Caco-2 (cell line): ENCODE measurements around the gene TIMM22. TPM values are rescaled to one million over a fixed set of nuclear protein-coding genes. Genes with fewer than 3 reads are reported as not detected.

Experiments used
- BruUV-seq: library from RNA; stranded (reverse); fragments of 400-500 nt; replicated peaks from 2 replicates; lab custom pipeline; 2021; lab: Mats Ljungman, UMichigan
- CTCF ChIA-PET: fragments of 300-600 bp; sonication (Branson Sonifier 250); formaldehyde crosslinking; loops from one replicate; lab custom pipeline; 2022; ENCODE audit warnings: antibody characterized with exemption; lab: Charles Lee
- POLR2A ChIA-PET: fragments of 300-600 bp; sonication (Branson Sonifier 250); formaldehyde crosslinking; loops from one replicate; lab custom pipeline; 2022; ENCODE audit warnings: antibody characterized with exemption; lab: Charles Lee
- DNase-seq, 2 experiments: peaks; one replicate each; pipeline versions ENCODE4 v3.0.0 to v3.0.0-alpha.2; 2020 to 2022
- H3K27me3 ChIP-seq: replicated peaks from 2 replicates; pipeline ENCODE4 v1.6.0; 2011; ENCODE audit warnings: low read length; ENCODE audit not compliant: control insufficient read depth, insufficient read depth
- H3K36me3 ChIP-seq: 2 replicates; pipeline ENCODE4 v1.5.1; 2011; ENCODE audit warnings: low read length; ENCODE audit not compliant: control insufficient read depth, insufficient read depth
- H3K4me1 ChIP-seq: fragments of 250-450 bp; sonication (Bioruptor Pico); 2 replicates; pipeline ENCODE4 v1.5.1; 2020; ENCODE audit warnings: mild to moderate bottlenecking
- H3K4me3 ChIP-seq: 2 replicates; pipeline ENCODE4 v1.5.1; 2011; ENCODE audit warnings: low read depth, mild to moderate bottlenecking, control low read depth, low read length
- H3K9me3 ChIP-seq: fragments of 250-450 bp; sonication (Bioruptor Pico); 2 replicates; pipeline ENCODE4 v1.5.1; 2020; ENCODE audit warnings: mild to moderate bottlenecking, moderate library complexity
- H3K27ac Mint-ChIP-seq: one replicate; pipeline ENCODE4 v1.8.0; 2022; ENCODE audit warnings: mixed read lengths; ENCODE audit not compliant: unreplicated experiment
- H3K27me3 Mint-ChIP-seq: one replicate; pipeline ENCODE4 v1.8.0; 2022; ENCODE audit warnings: mixed read lengths; ENCODE audit not compliant: insufficient read depth, unreplicated experiment
- H3K36me3 Mint-ChIP-seq: one replicate; pipeline ENCODE4 v1.8.0; 2022; ENCODE audit warnings: mild to moderate bottlenecking, mixed read lengths; ENCODE audit not compliant: insufficient read depth, unreplicated experiment
- H3K4me1 Mint-ChIP-seq: one replicate; pipeline ENCODE4 v1.8.0; 2022; ENCODE audit warnings: low read depth, mixed read lengths; ENCODE audit not compliant: unreplicated experiment
- H3K4me3 Mint-ChIP-seq: one replicate; pipeline ENCODE4 v1.8.0; 2022; ENCODE audit warnings: mild to moderate bottlenecking, moderate library complexity, mixed read lengths; ENCODE audit not compliant: unreplicated experiment
- H3K9me3 Mint-ChIP-seq: one replicate; pipeline ENCODE4 v1.8.0; 2022; ENCODE audit warnings: mixed read lengths; ENCODE audit not compliant: unreplicated experiment
- CTCF ChIP-seq, 2 experiments: fragments of 200-600 bp in 1 of 2; IDR thresholded peaks; 1 replicate in 1 of 2; 2 replicates in 1 of 2; pipeline versions ENCODE4 v1.5.1 to v1.8.0; 2011 to 2022; ENCODE audit warnings: antibody characterized with exemption in 1 of 2, control low read depth in 1 of 2, inconsistent platforms in 1 of 2, low read depth in 1 of 2, low read length in 1 of 2, mild to moderate bottlenecking in 1 of 2, moderate library complexity in 1 of 2; ENCODE audit not compliant: insufficient read depth in 1 of 2, severe bottlenecking in 1 of 2, unreplicated experiment in 1 of 2
- intact Hi-C: fragments of 100-400 bp; cut with micrococcal nuclease; formaldehyde crosslinking; loops from one replicate; pipeline ENCODE4 v1.10.0; 2022; ENCODE audit not compliant: unreplicated experiment
- total RNA-seq: library from RNA; stranded (reverse); gene quantifications from 2 replicates; pipeline ENCODE4 v1.2.3, GENCODE V29; 2022

TIMM22 gene
- total RNA-seq, 1 experiment from 2014 or later, result 20.6 TPM

GRCh38 chr17:1039123-1039507, 42.2 kb downstream of the TIMM22 start:
- Mint-ChIP-seq H3K36me3 (peaks cover 12% of the 10 kb centered on the region), H3K27ac (no peak overlapping the region), H3K27me3 (no peaks in the 10 kb centered on the region), H3K4me3 (no peak overlapping the region), H3K9me3 (peaks cover 12% of the 10 kb centered on the region), H3K4me1 (no peaks in the 10 kb centered on the region)
- ChIA-PET POLR2A (no interaction called here), CTCF (no interaction called here)
- H3K4me3 ChIP-seq, result no peak overlapping the region
- H3K9me3 ChIP-seq, result no peaks in the 10 kb centered on the region
- H3K4me1 ChIP-seq, result no peaks in the 10 kb centered on the region
- intact Hi-C loops, result no loop called here
- no peak for TF ChIP-seq CTCF (IDR thresholded peaks at IDR 0.05; ENCODE audit: insufficient read depth in 1 of 2, low read depth in 1 of 2, low read length in 1 of 2, severe bottlenecking in 1 of 2, unreplicated experiment in 1 of 2)
- DNase-seq, result no peak
- no TSS peak for BruUV-seq
- no peaks in the 10 kb centered on the region for H3K36me3 ChIP-seq
- no peaks in the 10 kb centered on the region for H3K27me3 ChIP-seq

- H3K4me1 Mint-ChIP-seq, result no peaks in the 10 kb centered on the region
- no peak for DNase-seq
- Histone ChIP-seq H3K4me3 (no peak overlapping the region), H3K36me3 (no peaks in the 10 kb centered on the region), H3K9me3 (no peaks in the 10 kb centered on the region), H3K4me1 (no peaks in the 10 kb centered on the region), H3K27me3 (no peaks in the 10 kb centered on the region)
- TF ChIP-seq CTCF (IDR thresholded peaks at IDR 0.05; ENCODE audit: insufficient read depth in 1 of 2, low read depth in 1 of 2, low read length in 1 of 2, severe bottlenecking in 1 of 2, unreplicated experiment in 1 of 2), result no peak
- H3K27ac Mint-ChIP-seq, result no peak overlapping the region
- ChIA-PET CTCF (no interaction called here), POLR2A (interaction anchor here (0.5 kb wide), 1 partner anchor 30 kb away, joined by 3 read pairs; no protein-coding TSS in a partner anchor)
- no peaks in the 10 kb centered on the region for H3K27me3 Mint-ChIP-seq
- BruUV-seq, result no TSS peak
- peaks cover 12% of the 10 kb centered on the region for H3K9me3 Mint-ChIP-seq
- no peak overlapping the region for H3K4me3 Mint-ChIP-seq
- peaks cover 12% of the 10 kb centered on the region for H3K36me3 Mint-ChIP-seq
- intact Hi-C loops, result no loop called here
Observed at GRCh38 chr17:1039511-1040215, 42.7 kb downstream of the TIMM22 start.

- TF ChIP-seq CTCF (IDR thresholded peaks at IDR 0.05; ENCODE audit: insufficient read depth in 1 of 2, low read depth in 1 of 2, low read length in 1 of 2, severe bottlenecking in 1 of 2, unreplicated experiment in 1 of 2), result no peak
- BruUV-seq, result no TSS peak
- H3K4me3 ChIP-seq, result no peak overlapping the region
- POLR2A ChIA-PET, result no interaction called here
- H3K4me1 ChIP-seq, result no peaks in the 10 kb centered on the region
- H3K36me3 ChIP-seq, result no peaks in the 10 kb centered on the region
- Mint-ChIP-seq H3K4me1 (no peaks in the 10 kb centered on the region), H3K9me3 (peaks cover 12% of the 10 kb centered on the region), H3K36me3 (peaks cover 12% of the 10 kb centered on the region), H3K27me3 (no peaks in the 10 kb centered on the region), H3K27ac (no peak overlapping the region), H3K4me3 (no peak overlapping the region)
- H3K27me3 ChIP-seq, result no peaks in the 10 kb centered on the region
- CTCF ChIA-PET, result no interaction called here
- intact Hi-C loops, result no loop called here
- no peak for DNase-seq
- H3K9me3 ChIP-seq, result no peaks in the 10 kb centered on the region
Observed at GRCh38 chr17:1040216-1040600, 43.3 kb downstream of the TIMM22 start.
